Measurements from ENCODE around the gene CAMSAP1.
A peak's percentile ranks its signal among the peaks of the same experiment; 100 is the strongest.

CAMSAP1 gene

DNA sequence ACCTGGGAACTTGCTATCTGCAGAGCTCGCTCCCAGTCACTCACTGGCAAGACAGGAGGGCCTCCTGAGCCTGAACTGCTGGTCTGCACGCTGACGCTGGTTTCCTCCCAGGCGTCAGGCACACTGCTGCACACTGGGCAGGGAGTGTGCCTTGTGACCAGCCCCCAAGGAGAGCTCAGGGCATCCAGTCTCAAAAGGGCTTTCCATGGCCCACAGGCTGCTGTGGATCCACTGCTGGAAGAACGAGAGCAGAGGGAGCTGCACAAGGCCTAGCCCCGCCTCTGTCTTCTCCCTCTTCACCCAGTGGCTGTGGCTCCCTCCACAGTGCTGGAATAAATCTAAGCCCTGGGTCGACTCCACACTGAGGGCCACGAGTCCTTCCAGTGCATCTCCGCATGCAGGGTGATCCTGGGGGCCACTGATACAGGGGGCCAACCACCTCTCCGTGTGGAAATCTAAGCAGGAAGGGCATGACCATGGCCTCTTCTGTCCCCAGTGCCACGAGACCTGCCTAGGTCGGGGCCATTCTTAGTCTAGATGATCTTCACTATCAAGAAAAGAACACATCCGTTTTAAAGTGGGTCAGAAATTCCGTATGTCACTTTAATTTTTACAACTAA lies 93.6 kb downstream of the CAMSAP1 start:
- DNase-seq (ENCODE audit: low spot score) = no peak

DNA sequence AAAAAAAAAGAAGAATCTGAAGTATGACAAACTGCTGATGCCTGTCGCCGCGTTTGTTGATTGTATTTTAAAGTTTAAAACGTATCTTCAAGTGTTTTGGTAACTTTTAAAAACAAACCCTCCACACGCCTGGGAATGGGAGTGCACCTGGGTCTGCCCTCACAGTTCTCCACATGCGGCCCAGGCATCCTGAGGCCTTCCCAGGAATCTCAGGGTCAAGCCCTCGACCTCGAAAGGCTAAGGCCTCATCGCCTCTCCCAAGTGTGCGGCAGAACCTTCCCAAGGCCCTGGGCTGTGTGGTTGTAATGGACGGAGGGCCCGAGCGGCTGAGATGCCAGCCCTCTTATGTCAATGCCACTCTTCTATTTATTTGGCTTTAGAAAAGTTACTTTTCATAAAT lies 94.4 kb downstream of the CAMSAP1 start:
- no peak for DNase-seq (ENCODE audit: low spot score)

DNA sequence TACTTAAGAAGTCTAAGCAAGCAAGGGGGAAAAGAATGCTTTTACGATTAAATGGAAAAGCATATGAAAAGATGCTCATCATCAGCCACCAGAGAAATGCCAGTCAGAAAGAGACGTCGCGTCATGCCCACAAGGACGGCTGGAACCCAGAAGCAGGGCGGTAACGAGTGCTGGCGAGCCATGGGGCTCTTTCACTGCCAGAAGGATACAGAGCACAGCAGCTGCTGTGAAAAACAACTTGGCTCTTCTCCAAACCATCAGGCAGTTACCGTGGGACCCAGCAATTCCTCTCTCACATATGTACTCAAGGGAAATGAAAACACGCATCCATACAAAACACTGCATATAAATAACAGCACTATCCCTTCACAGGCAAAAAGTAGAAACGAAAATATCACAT lies 95.5 kb downstream of the CAMSAP1 start:
- DNase-seq (ENCODE audit: low spot score) = no peak

- DNase-seq (ENCODE audit: low spot score) = no peak
Observed at GRCh38 chr9:135810806-135811575, 96.4 kb downstream of the CAMSAP1 start.

GRCh38 chr9:135809166-135809565 lies 98.2 kb downstream of the CAMSAP1 start:
- DNase-seq (ENCODE audit: low spot score) = no peak

GRCh38 chr9:135805422-135806022 lies 101.8 kb downstream of the CAMSAP1 start:
- no peak for DNase-seq (ENCODE audit: low spot score)

GRCh38 chr9:135804581-135805421 lies 102.5 kb downstream of the CAMSAP1 start:
- no peak for DNase-seq (ENCODE audit: low spot score)

GRCh38 chr9:135803441-135803840 lies 103.9 kb downstream of the CAMSAP1 start:
- no peak for DNase-seq (ENCODE audit: low spot score)

DNA sequence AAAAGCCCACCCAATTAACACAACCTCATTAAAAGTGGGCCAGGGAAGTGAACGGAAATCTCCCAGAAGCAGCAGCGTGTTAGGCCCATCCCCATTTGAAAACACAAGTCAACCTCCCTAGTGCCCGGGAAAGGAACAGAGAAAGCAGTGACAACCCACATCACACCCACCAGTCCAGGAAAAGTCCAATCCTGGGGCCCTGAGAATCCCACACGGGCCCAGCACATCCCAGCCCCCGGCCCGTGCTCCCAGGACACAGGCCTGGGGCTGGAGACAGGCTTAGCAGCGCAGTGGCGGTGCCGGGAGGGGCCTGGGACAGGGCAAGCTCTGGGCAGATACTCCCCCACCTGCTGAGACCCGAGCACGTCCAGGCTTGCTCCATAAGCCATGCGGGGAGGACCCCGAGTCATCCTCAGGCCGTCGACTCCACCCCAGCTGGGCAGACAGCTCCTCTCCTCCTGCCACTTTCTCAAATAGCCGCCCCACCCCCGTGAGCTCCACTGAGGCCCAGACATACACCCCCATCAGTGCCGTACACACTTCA lies 104.4 kb downstream of the CAMSAP1 start:
- no peak for DNase-seq (ENCODE audit: low spot score)

DNA sequence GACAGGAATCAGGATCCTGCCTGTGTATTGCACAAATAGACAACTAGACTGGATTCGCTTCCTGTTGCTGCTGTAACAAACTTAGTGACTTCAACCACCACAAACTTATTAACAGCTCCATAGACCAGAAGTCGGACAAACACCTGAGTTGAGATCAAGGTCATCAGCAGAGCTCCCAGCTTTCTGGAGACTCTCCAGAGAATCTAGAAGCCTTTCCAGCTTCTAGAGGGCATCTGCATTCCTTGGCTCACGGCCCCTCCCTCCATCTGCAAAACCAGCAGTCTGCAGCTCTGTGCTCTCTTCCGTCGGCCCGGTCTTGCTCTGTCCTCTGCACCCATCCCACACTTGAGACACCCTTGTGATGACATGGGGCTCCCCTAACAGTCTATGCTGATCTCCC lies 106.3 kb downstream of the CAMSAP1 start:
- no peak for DNase-seq (ENCODE audit: low spot score)

- DNase-seq (ENCODE audit: low spot score) = no peak
Observed at GRCh38 chr9:135799261-135799660, 108.1 kb downstream of the CAMSAP1 start.

DNA sequence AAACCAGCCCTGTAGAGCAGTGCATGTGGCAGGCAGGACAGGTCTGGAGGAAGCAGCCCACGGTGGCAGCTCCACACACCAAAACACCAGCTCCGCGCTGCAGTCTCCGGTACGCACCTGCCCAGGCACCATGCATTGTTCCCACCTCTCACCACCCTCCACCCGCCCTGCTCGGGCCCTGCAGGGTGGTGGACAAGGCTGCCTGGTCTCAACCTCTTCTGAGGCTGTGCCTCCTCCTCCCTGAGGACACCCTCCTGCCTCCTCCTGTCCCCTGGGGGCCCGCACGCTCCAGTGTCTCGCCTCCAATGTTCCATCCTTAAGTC lies 109.1 kb downstream of the CAMSAP1 start:
- DNase-seq (ENCODE audit: low spot score) = no peak

- peak; percentile 6 for DNase-seq (ENCODE audit: low spot score)
Observed at GRCh38 chr9:135797507-135798262, 109.7 kb downstream of the CAMSAP1 start.

- DNase-seq (ENCODE audit: low spot score) = no peak
Observed at GRCh38 chr9:135796784-135797485, 110.4 kb downstream of the CAMSAP1 start.

DNA sequence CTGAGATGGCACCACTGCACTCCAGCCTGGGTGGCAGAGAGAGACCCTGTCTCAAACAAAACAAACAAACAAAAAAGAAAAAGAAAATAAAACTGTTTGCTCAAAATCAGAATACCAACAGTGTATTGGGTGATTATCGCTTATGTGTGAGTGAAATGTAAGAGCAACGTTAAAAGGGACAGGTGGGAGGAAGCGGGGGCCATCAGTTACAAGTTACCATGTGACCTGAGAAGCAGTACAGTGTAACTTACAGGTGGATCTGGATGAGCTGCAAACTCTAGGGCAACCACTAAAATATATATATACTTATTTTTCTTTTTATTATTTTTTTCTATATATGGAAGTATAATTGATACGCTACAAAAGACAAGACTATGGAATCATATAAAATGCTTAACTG lies 112.0 kb downstream of the CAMSAP1 start:
- no peak for DNase-seq (ENCODE audit: low spot score)

DNA sequence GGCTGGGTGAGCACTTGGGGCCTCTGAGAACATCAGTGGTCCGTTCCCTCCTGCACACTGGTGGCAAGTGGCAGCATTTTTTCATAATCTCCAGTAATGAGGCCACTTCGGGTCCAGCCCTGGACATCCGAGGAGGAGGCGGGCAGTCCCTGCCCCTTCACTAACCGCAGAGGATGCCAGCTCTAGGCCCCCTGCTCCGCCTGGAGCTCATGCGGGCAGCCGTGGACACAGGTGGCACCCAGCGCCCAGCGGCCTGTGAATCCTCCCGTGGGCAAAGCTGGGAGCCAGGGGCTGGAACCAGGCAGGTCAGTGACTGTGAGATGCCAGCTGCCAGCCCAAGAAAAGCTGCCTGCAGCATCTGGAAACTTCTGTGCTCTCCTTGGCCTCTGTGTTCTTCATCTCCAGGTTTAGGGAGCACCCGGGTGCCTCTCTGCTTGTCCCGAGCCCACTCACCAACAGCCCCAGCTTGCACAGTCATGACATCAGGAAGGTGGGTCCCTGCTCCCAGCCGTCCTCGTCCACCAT lies 112.9 kb downstream of the CAMSAP1 start:
- DNase-seq (ENCODE audit: low spot score) = no peak

GRCh38 chr9:135794057-135794335 lies 113.3 kb downstream of the CAMSAP1 start:
- DNase-seq (ENCODE audit: low spot score) = no peak

- no peak for DNase-seq (ENCODE audit: low spot score)
Observed at GRCh38 chr9:135793221-135794056, 113.9 kb downstream of the CAMSAP1 start.

- no peak for DNase-seq (ENCODE audit: low spot score)
Observed at GRCh38 chr9:135792268-135793128, 114.8 kb downstream of the CAMSAP1 start.

Measured in CD4-positive, alpha-beta T cell treated with Interleukin-15 for 4 hours (primary cell).